Ovary (tissue), 3 donors: ENCODE data around the gene MAGI1.

Source experiments
- CTCF ChIP-seq, 3 donors: fragments of 450-650 bp in 2 of 3; fragments of 200-600 bp in 1 of 3; IDR thresholded peaks; one replicate each; pipeline versions ENCODE4 v1.5.1 to v1.8.0; 2016 to 2022; ENCODE audit warnings: antibody characterized with exemption in 3 of 3, mild to moderate bottlenecking in 1 of 3
- POLR2A ChIP-seq: fragments of 450-650 bp; IDR thresholded peaks from one replicate; pipeline ENCODE4 v1.6.1; 2017; ENCODE audit warnings: antibody characterized with exemption, mild to moderate bottlenecking, moderate library complexity
- donor health status: DM: no; HTN: no; CAD: no.

GRCh38 chr3:65964838-65965237, 73.9 kb downstream of the MAGI1 start:
- TF ChIP-seq POLR2A (no peak), CTCF (IDR thresholded peaks at IDR 0.05) (no peak)
